ENCODE data around the gene LRP1B.
"Not testable (repeated sequence)": the region's sequence is repeated elsewhere in the genome, so short reads cannot be mapped to it uniquely, and the experiment has no call there.

The LRP1B gene

GRCh38 chr2:140551287-140551686 is 1579.5 kb downstream of the LRP1B start:
- no peak for DNase-seq (ENCODE audit: low read depth in 2 of 2)

GRCh38 chr2:140550821-140551220 is 1580.0 kb downstream of the LRP1B start:
- no peak for DNase-seq (ENCODE audit: low read depth in 2 of 2)

DNA sequence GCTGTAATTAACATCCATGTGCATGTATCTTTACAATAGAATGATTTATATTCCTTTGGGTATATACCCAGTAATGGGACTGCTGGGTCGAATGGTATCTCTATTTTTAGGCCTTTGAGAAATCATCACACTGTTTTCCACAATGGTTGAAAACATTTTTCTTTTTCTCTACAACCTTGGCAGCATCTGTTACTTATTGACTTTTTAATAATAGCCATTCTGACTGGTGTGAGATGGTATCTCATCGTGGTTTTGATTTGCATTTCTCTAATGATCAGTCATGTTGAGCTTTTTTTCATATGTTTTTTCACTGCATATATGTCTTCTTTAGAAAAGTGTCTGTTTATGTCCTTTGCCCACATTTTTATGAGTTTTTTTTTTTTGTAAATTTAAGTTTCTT is 1586.0 kb downstream of the LRP1B start:
- not testable (repeated sequence) for DNase-seq (ENCODE audit: low read depth in 2 of 2)

DNA sequence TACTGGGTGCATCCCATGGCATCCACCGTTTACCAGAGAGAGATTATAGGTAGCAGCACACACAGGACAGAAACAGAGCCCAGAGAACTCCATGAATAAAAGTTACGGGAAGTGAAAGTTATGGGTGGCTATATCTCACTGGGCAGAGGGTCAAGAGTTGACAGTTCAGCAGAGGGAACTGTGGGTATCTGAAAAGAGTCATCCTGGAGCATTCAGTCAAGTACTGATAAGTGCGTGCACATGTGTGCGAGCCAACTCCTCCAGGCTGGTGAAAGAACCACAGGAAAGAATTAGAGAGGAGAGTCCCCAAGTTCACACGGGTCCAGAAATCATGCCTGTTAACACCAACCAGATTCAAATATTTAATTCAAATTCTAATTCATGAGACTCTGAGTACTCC is 1588.2 kb downstream of the LRP1B start:
- no peak for DNase-seq (ENCODE audit: low read depth in 2 of 2)

GRCh38 chr2:140539242-140539875 is 1591.5 kb downstream of the LRP1B start:
- DNase-seq (ENCODE audit: low read depth in 2 of 2): no peak

- DNase-seq (ENCODE audit: low read depth in 2 of 2): no peak
These were observed 1601.1 kb downstream of the LRP1B start for GRCh38 chr2:140529706-140530105.

DNA sequence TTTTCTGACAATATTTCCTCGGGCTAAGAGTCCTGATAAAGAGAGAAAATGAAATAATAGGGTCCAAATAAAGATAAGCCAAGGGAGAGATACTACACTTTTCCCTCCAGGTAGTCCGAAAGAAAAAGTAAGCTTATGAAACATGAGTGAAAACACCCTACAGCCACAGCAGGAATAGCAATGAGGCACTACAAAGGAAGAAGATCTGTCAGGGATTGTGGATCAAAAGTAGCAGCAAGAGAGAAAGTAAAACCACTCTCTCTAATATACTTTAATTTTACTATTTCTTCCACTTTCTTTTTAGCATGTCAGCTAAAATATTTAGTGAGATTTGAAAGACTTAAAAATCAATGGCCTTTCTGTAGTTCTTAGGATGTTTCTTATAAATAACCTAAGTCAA is 1601.8 kb downstream of the LRP1B start:
- DNase-seq (ENCODE audit: low read depth in 2 of 2): no peak

GRCh38 chr2:140526575-140526974 is 1604.2 kb downstream of the LRP1B start:
- no peak for DNase-seq (ENCODE audit: low read depth in 2 of 2)

GRCh38 chr2:140512106-140512505 is 1618.7 kb downstream of the LRP1B start:
- DNase-seq (ENCODE audit: low read depth in 2 of 2): no peak

- DNase-seq (ENCODE audit: low read depth in 2 of 2): no peak
These were observed 1621.1 kb downstream of the LRP1B start for GRCh38 chr2:140509765-140510164.

GRCh38 chr2:140508756-140509155 is 1622.1 kb downstream of the LRP1B start:
- no peak for DNase-seq (ENCODE audit: low read depth in 2 of 2)

DNA sequence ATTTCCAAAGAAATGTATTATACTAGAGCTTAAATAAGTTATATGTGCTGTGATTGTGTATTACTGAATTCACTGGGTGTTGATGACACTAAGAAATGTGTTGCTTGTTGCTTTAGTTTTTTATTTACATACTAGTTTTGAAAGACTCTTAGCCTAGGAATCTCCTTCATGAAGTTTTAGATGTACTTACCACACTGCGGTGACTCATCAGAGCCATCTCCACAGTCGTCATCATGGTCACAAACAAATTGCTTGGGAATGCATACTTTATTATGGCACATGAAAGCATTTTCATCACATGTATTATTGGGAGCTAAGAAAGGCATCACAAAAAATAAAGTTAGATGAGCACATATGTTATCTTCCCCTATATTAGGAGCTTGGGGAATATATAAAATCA is 1624.2 kb downstream of the LRP1B start:
- no peak for DNase-seq (ENCODE audit: low read depth in 2 of 2)

- no peak for DNase-seq (ENCODE audit: low read depth in 2 of 2)
These were observed 1626.2 kb downstream of the LRP1B start for GRCh38 chr2:140504601-140505000.

DNA sequence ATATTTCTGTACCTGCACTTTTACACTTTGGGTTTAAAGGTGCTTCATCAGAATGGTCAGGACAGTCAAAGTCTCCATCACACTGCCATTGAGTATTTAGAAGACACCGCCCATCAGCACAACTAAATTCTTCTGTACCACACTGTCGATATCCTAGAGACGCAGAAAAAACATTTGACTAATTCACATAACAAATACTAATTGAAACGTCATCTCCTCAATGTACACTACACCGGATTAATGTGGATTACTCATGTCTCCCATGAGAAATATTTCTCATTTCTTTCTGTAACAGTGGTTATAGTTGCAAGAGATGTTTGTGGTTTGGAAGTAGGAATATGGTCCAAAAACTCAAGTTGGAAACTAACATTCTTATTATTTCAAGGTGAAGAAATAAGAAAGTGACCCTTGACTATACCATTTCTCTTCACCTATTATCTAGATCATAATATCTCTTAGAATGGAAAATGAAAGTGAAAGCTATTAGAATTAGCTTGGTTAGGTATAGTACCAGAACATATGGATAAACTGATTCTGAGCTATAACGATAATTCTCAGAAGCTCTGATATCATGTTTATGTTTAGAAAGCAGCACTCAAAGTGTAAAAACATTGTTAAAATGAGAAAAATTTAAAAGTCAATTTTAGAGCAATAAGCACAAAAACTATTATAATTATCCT is 1627.7 kb downstream of the LRP1B start:
- no peak for DNase-seq (ENCODE audit: low read depth in 2 of 2)

- DNase-seq (ENCODE audit: low read depth in 2 of 2): no peak
These were observed 1632.5 kb downstream of the LRP1B start for GRCh38 chr2:140498360-140498759.

GRCh38 chr2:140496714-140497113 is 1634.1 kb downstream of the LRP1B start:
- no peak for DNase-seq (ENCODE audit: low read depth in 2 of 2)

DNA sequence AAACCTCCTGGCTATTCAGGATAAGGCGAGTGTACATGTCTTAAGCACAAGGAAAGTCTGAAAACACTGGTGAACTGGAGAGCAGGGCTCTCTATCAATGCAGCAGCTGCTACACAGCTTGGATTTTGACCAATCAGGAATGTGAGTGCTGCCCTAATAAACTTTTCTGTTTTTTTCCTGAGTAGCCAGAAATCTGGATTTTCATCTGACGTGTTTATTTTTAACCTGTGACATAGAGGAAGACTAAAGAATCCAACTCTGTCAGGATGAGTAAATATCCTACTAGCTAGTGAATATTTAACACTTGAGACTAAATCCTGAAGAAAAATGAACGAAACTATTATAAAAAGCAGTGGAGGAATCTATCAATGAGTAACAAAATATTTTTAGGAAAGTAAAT is 1638.9 kb downstream of the LRP1B start:
- DNase-seq (ENCODE audit: low read depth in 2 of 2): no peak

GRCh38 chr2:140489193-140489592 is 1641.6 kb downstream of the LRP1B start:
- no peak for DNase-seq (ENCODE audit: low read depth in 2 of 2)

DNA sequence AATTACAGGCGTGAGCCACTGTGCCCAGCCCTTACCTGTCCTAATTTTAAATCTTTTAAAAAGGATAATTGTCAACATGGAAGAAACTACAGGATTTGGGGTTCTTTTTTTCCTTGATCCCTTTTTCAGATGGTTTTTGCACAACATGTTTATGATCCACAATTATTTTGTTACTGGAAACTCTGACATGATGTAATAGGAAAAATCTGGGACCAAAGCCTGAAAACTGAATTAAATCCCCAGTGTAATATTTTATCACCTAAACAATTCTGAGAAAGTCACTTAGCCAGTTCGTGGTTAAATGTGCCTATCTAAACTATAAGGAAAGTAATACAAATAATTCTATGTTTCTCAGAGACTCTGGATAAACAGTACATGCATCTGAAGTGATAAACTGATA is 1649.7 kb downstream of the LRP1B start:
- DNase-seq (ENCODE audit: low read depth in 2 of 2): no peak

DNA sequence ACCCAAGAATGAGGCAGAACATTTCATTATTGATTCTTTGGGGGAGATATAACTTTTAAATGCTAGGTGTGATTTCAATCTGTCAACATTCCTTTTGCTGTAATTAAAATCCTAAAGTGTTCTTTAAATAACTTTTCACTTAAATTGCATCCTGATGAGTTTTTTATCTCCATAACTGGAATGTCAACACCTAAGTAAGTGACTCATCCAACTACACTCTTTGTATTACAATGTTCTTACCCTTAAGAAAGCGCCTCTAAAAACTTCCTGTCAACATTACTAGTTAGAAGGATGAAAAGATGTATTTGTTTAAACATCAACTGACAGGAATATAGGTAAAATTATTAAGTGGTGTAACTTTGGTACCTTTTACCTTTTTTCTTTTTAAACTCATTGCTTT is 1657.0 kb downstream of the LRP1B start:
- no peak for DNase-seq (ENCODE audit: low read depth in 2 of 2)

DNA sequence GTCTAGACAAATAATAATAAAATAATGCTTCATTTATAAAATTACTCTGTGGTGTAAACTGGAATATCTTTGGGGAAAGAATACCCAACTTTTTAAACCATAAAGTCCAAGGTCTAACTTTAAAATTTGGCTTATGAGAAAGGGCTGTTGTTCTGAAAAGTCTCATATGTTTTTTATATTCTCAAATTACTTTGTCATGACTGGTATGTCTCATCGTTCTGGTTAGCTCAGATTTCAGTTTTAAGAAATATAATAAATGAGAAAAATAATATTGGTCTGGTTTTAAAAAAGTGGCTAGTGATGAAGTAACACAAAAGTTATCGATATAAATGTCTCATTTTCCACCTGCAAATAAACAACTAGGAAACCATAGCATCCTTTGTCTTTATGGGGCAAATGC is 1658.1 kb downstream of the LRP1B start:
- no peak for DNase-seq (ENCODE audit: low read depth in 2 of 2)

DNA sequence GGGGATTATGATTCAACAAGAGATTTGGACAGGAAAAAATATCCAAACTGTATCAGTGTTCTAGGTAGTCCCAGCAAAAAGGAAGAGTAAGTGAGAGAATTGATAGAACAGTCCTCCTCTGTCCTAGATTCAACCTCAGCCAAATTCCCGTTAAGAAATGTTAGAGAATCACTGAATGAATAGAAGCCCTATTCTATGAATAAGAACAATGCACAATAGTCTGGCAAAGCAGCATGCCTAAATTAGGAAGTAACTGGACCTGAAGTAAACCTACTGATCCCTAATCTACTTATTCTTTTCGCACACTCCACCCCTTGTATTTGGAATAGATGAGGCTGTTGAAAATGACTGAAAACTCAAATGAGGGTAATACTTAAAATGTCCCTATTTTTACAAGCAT is 1665.5 kb downstream of the LRP1B start:
- no peak for DNase-seq (ENCODE audit: low read depth in 2 of 2)

DNA sequence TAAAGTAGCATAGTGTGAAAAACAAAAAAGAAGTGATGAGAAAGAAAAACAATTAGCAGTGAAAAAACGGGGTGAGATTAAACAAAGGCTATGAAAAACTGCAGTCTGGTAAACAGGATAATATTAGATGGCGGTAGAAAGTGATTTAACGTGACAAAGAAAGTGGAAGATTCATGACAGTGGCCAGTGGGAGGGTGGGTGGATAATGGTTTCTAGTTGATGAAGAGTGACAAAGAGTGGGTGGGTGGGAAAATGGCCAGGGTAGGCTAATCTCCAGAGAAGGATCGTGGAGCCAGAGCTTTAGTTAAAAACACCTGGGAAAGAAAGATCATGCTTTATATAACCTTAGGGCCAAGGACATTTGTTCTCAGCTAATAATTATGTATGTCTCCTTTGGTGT is 1667.8 kb downstream of the LRP1B start:
- no peak for DNase-seq (ENCODE audit: low read depth in 2 of 2)

- DNase-seq (ENCODE audit: low read depth in 2 of 2): no peak
These were observed 1673.3 kb downstream of the LRP1B start for GRCh38 chr2:140457483-140457882.
